ENCODE measurements around the gene SMAD3. TPM values are rescaled to one million over a fixed set of nuclear protein-coding genes. Genes with fewer than 3 reads are reported as not detected.

SMAD3 gene
- total RNA-seq, 1 experiment from 2014 or later = 99.5 TPM

GRCh38 chr15:67032608-67033007 is 32.8 kb upstream of the SMAD3 start:
- BruUV-seq (replicated peaks) = no TSS peak
- POLR2A ChIA-PET (ENCODE audit: unreplicated experiment) = no interaction called here
- intact Hi-C loops (cut with micrococcal nuclease; ENCODE audit: unreplicated experiment) = no loop called here
- Histone ChIP-seq H3K27ac (no peak overlapping the region), H2AFZ (no peak overlapping the region), H3K4me1 (replicated peaks; ENCODE audit: insufficient read depth) (peaks cover 12% of the 10 kb centered on the region), H3F3A (ENCODE audit: insufficient read depth, low read depth) (peaks cover 10% of the 10 kb centered on the region; the same call in 1 of the 2 replicates), H3K4me3 (no peak overlapping the region), H4K20me1 (ENCODE audit: insufficient read depth) (no peaks in the 10 kb centered on the region), H3K4me2 (no peak overlapping the region), H3K9me2 (ENCODE audit: insufficient read depth) (no peaks in the 10 kb centered on the region), H3K9me3 (ENCODE audit: insufficient read depth, low read depth) (no peaks in the 10 kb centered on the region), H3K27me3 (ENCODE audit: insufficient read depth, low read depth) (no peaks in the 10 kb centered on the region), H3K36me3 (ENCODE audit: low read depth) (no peaks in the 10 kb centered on the region), H3K79me2 (ENCODE audit: low read depth) (no peaks in the 10 kb centered on the region)
- CTCF ChIA-PET = no interaction called here
- no peak for DNase-seq
- TF ChIP-seq EZH2 (IDR thresholded peaks at IDR 0.05; ENCODE audit: low read depth) = no peak
- TF ChIP-seq, protein P1, sequence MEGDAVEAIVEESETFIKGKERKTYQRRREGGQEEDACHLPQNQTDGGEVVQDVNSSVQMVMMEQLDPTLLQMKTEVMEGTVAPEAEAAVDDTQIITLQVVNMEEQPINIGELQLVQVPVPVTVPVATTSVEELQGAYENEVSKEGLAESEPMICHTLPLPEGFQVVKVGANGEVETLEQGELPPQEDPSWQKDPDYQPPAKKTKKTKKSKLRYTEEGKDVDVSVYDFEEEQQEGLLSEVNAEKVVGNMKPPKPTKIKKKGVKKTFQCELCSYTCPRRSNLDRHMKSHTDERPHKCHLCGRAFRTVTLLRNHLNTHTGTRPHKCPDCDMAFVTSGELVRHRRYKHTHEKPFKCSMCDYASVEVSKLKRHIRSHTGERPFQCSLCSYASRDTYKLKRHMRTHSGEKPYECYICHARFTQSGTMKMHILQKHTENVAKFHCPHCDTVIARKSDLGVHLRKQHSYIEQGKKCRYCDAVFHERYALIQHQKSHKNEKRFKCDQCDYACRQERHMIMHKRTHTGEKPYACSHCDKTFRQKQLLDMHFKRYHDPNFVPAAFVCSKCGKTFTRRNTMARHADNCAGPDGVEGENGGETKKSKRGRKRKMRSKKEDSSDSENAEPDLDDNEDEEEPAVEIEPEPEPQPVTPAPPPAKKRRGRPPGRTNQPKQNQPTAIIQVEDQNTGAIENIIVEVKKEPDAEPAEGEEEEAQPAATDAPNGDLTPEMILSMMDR (conservative IDR thresholded peaks at IDR 0.05) = no peak

- no peak overlapping the region for H3K4me2 ChIP-seq
- POLR2A ChIA-PET (ENCODE audit: unreplicated experiment) = no interaction called here
- CTCF ChIA-PET = no interaction called here
- no peak for TF ChIP-seq EZH2 (IDR thresholded peaks at IDR 0.05; ENCODE audit: low read depth)
- peaks cover 9% of the 10 kb centered on the region; the same call in 1 of the 2 replicates for H3F3A ChIP-seq (ENCODE audit: insufficient read depth, low read depth)
- DNase-seq = no peak
- H3K4me3 ChIP-seq = no peak overlapping the region
- H3K27me3 ChIP-seq (ENCODE audit: insufficient read depth, low read depth) = no peaks in the 10 kb centered on the region
- peaks cover 8% of the 10 kb centered on the region for H3K4me1 ChIP-seq (replicated peaks; ENCODE audit: insufficient read depth)
- no peaks in the 10 kb centered on the region for H3K9me2 ChIP-seq (ENCODE audit: insufficient read depth)
- intact Hi-C loops (cut with micrococcal nuclease; ENCODE audit: unreplicated experiment) = no loop called here
- H3K27ac ChIP-seq = no peak overlapping the region
- no peak overlapping the region for H2AFZ ChIP-seq
- H4K20me1 ChIP-seq (ENCODE audit: insufficient read depth) = no peaks in the 10 kb centered on the region
- no peaks in the 10 kb centered on the region for H3K36me3 ChIP-seq (ENCODE audit: low read depth)
- H3K9me3 ChIP-seq (ENCODE audit: insufficient read depth, low read depth) = no peaks in the 10 kb centered on the region
- H3K79me2 ChIP-seq (ENCODE audit: low read depth) = no peaks in the 10 kb centered on the region
- BruUV-seq (replicated peaks) = no TSS peak
Observed at GRCh38 chr15:67033012-67033411, 32.4 kb upstream of the SMAD3 start.

DNA sequence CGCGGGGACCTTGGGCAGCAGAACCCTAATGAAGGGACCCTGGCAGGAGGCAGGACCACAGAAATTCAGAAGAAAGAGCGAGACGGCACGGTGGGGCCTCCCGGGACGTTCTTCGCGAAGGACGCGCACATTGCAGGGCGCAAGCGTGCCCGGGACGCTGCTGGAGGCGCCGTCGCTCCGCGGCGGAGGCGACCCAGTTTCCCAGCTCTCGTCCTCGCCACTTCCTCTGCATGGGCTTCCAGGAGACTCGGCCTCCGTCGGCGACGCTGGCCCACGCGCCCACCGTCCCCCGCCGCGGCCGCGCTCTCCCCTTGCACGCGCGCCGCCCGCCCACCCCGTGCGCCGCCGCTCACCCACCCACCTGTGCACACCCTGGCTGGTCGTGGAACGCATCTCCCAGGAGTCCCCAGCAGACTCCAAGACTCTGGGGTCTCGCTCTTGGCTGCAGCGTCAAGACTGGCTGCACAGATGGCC is 31.8 kb upstream of the SMAD3 start:
- H3K4me3 ChIP-seq = no peak overlapping the region
- intact Hi-C loops (cut with micrococcal nuclease; ENCODE audit: unreplicated experiment) = no loop called here
- H3K27me3 ChIP-seq (ENCODE audit: insufficient read depth, low read depth) = no peaks in the 10 kb centered on the region
- H3K36me3 ChIP-seq (ENCODE audit: low read depth) = no peaks in the 10 kb centered on the region
- no peak for DNase-seq
- H3F3A ChIP-seq (ENCODE audit: insufficient read depth, low read depth) = peaks cover 6% of the 10 kb centered on the region; the same call in 1 of the 2 replicates
- H2AFZ ChIP-seq = no peak overlapping the region
- H3K9me2 ChIP-seq (ENCODE audit: insufficient read depth) = no peaks in the 10 kb centered on the region
- H3K79me2 ChIP-seq (ENCODE audit: low read depth) = no peaks in the 10 kb centered on the region
- no peaks in the 10 kb centered on the region for H3K9me3 ChIP-seq (ENCODE audit: insufficient read depth, low read depth)
- CTCF ChIA-PET = no interaction called here
- no peaks in the 10 kb centered on the region for H4K20me1 ChIP-seq (ENCODE audit: insufficient read depth)
- TF ChIP-seq, protein P1 (conservative IDR thresholded peaks at IDR 0.05) = no peak
- no peak for TF ChIP-seq EZH2 (IDR thresholded peaks at IDR 0.05; ENCODE audit: low read depth)
- H3K4me1 ChIP-seq (replicated peaks; ENCODE audit: insufficient read depth) = peaks cover 8% of the 10 kb centered on the region; the same call in 1 of the 2 replicates
- POLR2A ChIA-PET (ENCODE audit: unreplicated experiment) = no interaction called here
- no TSS peak for BruUV-seq (replicated peaks)
- H3K4me2 ChIP-seq = no peak overlapping the region
- H3K27ac ChIP-seq = no peak overlapping the region

GRCh38 chr15:67035886-67036285 is 29.5 kb upstream of the SMAD3 start:
- Histone ChIP-seq H4K20me1 (ENCODE audit: insufficient read depth) (no peaks in the 10 kb centered on the region), H3K9me3 (ENCODE audit: insufficient read depth, low read depth) (no peaks in the 10 kb centered on the region), H3K36me3 (ENCODE audit: low read depth) (no peaks in the 10 kb centered on the region), H3K4me1 (replicated peaks; ENCODE audit: insufficient read depth) (peaks cover 14% of the 10 kb centered on the region; the same call in 1 of the 2 replicates), H3K4me2 (no peak overlapping the region), H3F3A (ENCODE audit: insufficient read depth, low read depth) (peaks cover 11% of the 10 kb centered on the region; the same call in 1 of the 2 replicates), H3K27ac (no peak overlapping the region), H3K4me3 (no peak overlapping the region), H3K27me3 (ENCODE audit: insufficient read depth, low read depth) (no peaks in the 10 kb centered on the region), H3K9me2 (ENCODE audit: insufficient read depth) (no peaks in the 10 kb centered on the region), H2AFZ (no peak overlapping the region), H3K79me2 (ENCODE audit: low read depth) (no peaks in the 10 kb centered on the region)
- POLR2A ChIA-PET (ENCODE audit: unreplicated experiment) = no interaction called here
- no peak for DNase-seq
- intact Hi-C loops (cut with micrococcal nuclease; ENCODE audit: unreplicated experiment) = no loop called here
- CTCF ChIA-PET = no interaction called here
- BruUV-seq (replicated peaks) = no TSS peak
- TF ChIP-seq EZH2 (IDR thresholded peaks at IDR 0.05; ENCODE audit: low read depth) = no peak
- TF ChIP-seq, protein P1 (conservative IDR thresholded peaks at IDR 0.05) = no peak

Measured in PC-9 (cell line).